Stimulated activated CD4-positive, alpha-beta T cell treated with anti-CD3 and anti-CD28 coated beads, Interleukin-12 subunit alpha, Interleukin-12 subunit beta, amount 100 ng/mL, for 4 hours (primary cell): ENCODE data around the gene CPSF4.

Experiments used
- DNase-seq: peaks from one replicate; pipeline ENCODE4 v3.0.0-alpha.2; 2020

The CPSF4 gene

GRCh38 chr7:99438573-99439480 lies at the start of gene CPSF4, which contains the start of gene PTCD1:
CPSF4 (plus strand) TSS chr7:99438943; CDS start chr7:99439083, 140 bp downstream.
PTCD1 (minus strand) TSS chr7:99438798; CDS start chr7:99435242, 3,556 bp downstream.
- DNase-seq, result peak; percentile 91

GRCh38 chr7:99389772-99390171 lies 49.0 kb upstream of the CPSF4 start:
- no peak for DNase-seq

GRCh38 chr7:99390941-99391602 lies 47.7 kb upstream of the CPSF4 start:
- no peak for DNase-seq

- DNase-seq, result no peak
Measured at GRCh38 chr7:99392046-99392445, 46.7 kb upstream of the CPSF4 start.

- DNase-seq, result peak; percentile 72
Measured at GRCh38 chr7:99392659-99393354, 45.9 kb upstream of the CPSF4 start.

- no peak for DNase-seq
Measured at GRCh38 chr7:99393355-99394187, 45.2 kb upstream of the CPSF4 start.

- DNase-seq, result no peak
Measured at GRCh38 chr7:99394188-99394502, 44.6 kb upstream of the CPSF4 start.

- no peak for DNase-seq
Measured at GRCh38 chr7:99395616-99396327, 43.0 kb upstream of the CPSF4 start.

GRCh38 chr7:99396418-99397296 lies 42.1 kb upstream of the CPSF4 start:
- no peak for DNase-seq

GRCh38 chr7:99397297-99397983 lies 41.3 kb upstream of the CPSF4 start:
- DNase-seq, result no peak

GRCh38 chr7:99398891-99399445 lies 39.8 kb upstream of the CPSF4 start:
- DNase-seq, result no peak

GRCh38 chr7:99399597-99399996 lies 39.1 kb upstream of the CPSF4 start:
- no peak for DNase-seq

GRCh38 chr7:99402854-99403253 lies 35.9 kb upstream of the CPSF4 start:
- DNase-seq, result no peak

- no peak for DNase-seq
Measured at GRCh38 chr7:99403764-99404163, 35.0 kb upstream of the CPSF4 start.

- DNase-seq, result no peak
Measured at GRCh38 chr7:99404235-99404976, 34.3 kb upstream of the CPSF4 start.

GRCh38 chr7:99404977-99405320 lies 33.8 kb upstream of the CPSF4 start:
- DNase-seq, result no peak

GRCh38 chr7:99406557-99406956 lies 32.2 kb upstream of the CPSF4 start:
- no peak for DNase-seq

- DNase-seq, result peak; percentile 42
Measured at GRCh38 chr7:99407872-99408378, 30.8 kb upstream of the CPSF4 start.
